Stimulated activated CD4-positive, alpha-beta T cell treated with anti-CD3 and anti-CD28 coated beads, Interleukin-4, amount 100 ng/mL, for 24 hours (primary cell): ENCODE data around the gene HDAC9.
"Not testable (repeated sequence)": the region's sequence is repeated elsewhere in the genome, so short reads cannot be mapped to it uniquely, and the experiment has no call there.

ENCODE experiments used
- DNase-seq: peaks from one replicate; pipeline ENCODE4 v3.0.0-alpha.2; 2020

Gene HDAC9

GRCh38 chr7:18903695-18904094 is 408.1 kb downstream of the HDAC9 start:
- DNase-seq: no peak

- no peak for DNase-seq
These were observed 409.9 kb downstream of the HDAC9 start for GRCh38 chr7:18905316-18905943.

DNA sequence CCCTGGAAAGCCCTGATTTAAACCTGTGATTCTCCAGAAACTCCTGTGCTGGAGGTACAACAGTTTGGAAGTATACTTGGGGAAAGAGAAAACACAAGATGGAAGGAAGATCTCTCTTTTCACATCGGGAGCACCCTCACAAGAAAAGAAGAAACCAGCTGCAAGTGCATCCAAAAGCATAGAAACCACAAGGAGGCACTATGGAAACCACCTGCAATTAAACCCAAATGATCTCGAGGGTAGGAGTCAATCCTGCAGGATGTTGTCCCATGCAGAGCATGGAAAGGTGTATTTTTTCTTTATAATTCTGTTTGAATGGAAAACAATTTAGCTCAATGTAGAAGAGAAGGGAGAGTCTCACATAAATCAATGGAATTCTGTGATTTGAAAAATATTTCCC is 411.4 kb downstream of the HDAC9 start:
- DNase-seq: no peak

DNA sequence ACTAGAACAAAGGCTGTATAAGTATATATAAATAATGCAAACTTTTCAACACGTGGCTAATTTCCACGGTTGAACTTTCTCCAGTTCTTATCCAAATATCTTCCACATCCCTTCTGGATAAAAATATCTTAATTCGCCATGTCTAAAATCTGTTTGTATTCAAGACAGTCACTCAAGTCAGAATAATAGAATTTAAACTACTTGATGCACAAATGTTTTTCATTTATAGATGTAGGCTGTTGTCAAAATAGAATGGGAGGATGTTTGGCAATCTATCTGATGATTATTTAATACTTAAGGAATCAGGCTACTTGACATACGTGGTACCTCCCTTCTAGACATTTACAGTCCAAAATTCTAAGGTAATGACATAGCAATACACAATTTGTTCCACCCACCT is 417.6 kb downstream of the HDAC9 start:
- no peak for DNase-seq

DNA sequence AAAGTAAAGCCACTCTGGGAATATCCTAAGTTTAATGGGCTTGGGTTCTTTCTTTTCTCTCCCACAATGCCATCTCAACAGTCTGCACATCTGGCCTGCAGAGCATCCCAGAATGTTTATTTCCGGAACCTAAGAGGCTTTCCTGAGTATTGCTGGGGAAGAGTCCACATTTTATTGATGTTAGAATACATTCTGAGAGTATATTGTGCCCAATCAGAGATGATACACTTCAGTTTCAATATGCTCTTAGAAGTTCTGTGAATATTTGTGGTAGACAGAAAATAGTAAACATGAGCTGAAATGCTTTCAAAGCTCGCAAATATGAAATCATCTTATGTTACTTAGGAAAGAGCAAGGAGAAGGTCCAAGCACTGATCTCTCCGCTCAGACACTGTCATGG is 421.3 kb downstream of the HDAC9 start:
- DNase-seq: no peak

- no peak for DNase-seq
These were observed 431.6 kb downstream of the HDAC9 start for GRCh38 chr7:18927134-18927533.

DNA sequence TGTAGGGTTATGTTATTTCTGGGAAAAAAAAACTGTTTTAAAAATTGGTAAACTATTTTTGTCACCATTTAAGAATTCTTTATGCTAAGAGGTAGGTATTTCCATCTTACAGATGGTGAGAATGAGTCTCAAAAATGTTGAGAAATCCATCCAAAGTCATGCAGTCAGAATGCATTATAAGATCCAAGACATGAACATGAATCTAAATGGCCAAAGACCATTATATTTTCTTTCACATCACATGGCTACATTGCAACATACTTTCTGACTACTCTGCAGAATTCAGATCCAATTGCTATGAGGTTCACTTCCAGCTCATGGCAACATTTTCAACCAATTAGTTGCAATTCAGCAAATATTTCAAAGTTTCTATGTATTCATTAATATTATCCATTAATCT is 440.7 kb downstream of the HDAC9 start:
- no peak for DNase-seq

DNA sequence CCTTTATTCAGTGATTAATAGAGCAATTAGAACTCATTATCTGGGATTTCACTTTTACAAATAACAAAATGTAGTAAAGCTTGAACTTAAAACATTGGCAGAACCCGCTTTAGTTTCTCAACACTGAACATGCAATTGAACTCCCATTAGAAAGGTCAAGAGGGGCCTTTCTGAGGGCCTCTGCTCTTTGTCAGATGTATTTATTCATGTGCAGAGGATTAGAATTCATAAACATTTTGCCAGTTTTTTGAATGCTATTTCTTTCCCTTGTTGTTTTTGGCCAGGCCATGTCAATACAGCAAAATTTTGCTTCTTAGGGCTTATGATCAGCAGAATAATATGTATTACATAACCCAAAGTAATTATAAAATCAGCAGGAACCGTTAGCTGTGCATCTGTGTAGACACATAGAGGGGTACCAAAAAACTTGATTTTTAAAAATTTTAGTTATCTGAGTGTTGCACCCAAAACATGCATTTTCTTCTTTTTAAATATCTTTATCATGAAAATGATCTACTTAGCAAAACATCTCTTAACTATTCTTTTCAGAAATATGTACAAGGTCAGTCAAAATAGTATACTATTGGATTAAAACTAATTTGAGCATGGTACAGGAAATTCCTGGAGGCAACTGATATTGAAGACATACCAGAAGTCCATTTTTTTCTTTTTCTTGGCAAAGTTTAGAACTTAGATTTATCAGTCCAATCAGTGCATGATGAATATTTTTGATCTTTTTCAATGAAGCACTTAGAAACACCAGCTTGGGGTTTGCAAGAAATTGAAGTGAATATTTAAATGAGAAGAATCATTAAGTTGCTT is 444.4 kb downstream of the HDAC9 start:
- no peak for DNase-seq

DNA sequence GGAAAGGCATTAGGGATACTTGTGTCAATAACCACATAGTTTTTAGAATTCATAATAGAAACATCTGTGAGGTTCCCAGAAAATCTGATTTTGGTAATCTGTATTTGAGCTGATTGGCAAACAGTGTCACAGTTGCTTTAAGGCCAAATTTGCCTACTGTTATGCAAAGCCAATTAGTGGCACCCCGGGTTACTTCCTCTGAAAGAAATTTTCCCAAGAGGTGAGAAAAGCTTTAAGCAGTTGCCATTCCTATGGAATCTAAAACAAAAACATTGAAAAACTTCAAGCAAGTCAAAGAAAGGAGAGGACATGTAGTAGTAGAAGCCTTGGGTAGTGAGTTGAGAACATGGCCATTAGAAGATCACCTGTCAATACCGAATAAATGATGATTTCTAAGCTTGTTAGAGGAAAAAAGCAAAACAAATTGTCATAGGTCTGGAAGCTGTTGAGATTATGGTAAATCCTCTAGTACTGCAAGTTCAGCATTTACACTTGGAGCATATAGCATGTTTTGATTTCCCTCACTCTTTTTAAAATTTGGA is 445.1 kb downstream of the HDAC9 start:
- no peak for DNase-seq

GRCh38 chr7:18941207-18941606 is 445.7 kb downstream of the HDAC9 start:
- DNase-seq: no peak

GRCh38 chr7:18948521-18948920 is 453.0 kb downstream of the HDAC9 start:
- DNase-seq: no peak

GRCh38 chr7:18952846-18953245 is 457.3 kb downstream of the HDAC9 start:
- no peak for DNase-seq

DNA sequence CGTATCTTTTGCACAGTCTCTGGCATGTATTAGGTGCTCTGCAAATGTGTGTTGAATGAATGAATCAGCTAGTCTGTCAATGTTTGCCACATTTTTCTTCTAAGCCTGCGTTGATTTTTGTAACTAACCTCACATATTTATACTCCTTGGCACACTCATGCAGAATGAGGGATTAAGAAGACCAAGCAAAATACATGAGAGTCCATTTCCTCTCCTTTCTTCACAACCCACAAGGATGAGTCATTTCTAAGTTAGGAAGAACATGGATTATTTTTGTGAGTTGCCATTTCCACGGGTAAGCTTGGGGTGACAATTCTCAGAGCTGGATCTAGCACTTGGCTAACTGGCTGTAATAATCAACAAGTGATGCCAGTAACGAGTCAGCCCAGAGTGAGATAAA is 463.1 kb downstream of the HDAC9 start:
- no peak for DNase-seq

DNA sequence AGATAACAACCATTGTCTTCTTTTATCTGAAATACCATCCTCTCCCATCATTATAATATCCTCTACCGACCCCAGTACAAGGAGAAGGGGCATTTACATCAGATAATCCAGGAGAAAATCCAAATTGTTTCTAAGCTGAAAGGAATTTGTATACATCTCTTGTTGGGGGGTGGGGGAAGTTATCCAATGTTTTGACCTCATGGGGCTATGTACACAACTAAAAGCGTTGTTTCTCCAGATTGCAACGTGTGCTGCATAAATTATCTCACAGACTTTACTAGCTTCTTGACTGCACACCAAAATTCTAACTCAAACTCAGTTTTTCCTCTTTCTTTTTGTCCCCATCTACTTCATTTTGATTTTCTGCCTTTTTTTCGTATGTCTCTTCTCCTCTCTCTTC is 465.2 kb downstream of the HDAC9 start:
- DNase-seq: no peak

GRCh38 chr7:18962031-18962430 is 466.5 kb downstream of the HDAC9 start:
- no peak for DNase-seq

DNA sequence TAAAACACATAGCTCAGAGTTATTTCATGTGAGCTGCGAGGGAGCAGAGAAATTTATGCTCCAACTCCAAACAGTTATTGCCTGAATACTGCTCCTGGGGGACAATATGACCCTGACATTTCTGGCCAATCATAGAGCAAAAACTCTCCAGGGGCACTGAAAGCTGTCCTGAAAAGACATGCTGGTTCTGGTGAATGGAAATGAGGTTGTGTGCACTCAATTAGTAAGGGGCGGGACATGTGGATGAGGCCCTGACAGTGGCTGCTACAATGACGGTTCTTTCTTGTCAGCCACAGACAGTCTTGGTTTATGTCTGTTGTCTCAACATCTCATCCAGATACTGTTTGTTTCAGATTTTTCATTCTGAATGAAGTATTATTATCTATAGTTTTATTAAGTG is 470.1 kb downstream of the HDAC9 start:
- DNase-seq: no peak

- DNase-seq: not testable (repeated sequence)
These were observed 472.2 kb downstream of the HDAC9 start for GRCh38 chr7:18967755-18968154.

- DNase-seq: no peak
These were observed 476.3 kb downstream of the HDAC9 start for GRCh38 chr7:18971839-18972238.

DNA sequence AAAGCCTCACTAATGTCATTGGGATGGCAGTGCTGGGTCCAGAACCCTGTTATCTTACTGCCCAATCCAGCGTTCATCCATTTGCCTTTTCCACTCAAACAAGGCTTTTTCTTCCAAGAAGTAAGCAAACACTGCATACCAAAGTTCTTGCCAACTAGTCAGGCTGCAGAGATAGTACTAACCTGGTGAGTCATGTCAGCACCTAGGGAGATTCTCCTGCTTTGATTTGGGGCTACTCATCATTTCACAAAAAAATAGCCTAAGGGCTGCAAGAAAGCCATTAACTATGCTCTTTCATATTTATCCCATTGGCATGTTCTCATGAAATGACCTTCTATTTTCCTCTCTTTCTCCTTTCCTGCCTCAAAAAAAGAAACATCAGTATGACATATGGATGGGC is 479.3 kb downstream of the HDAC9 start:
- no peak for DNase-seq

GRCh38 chr7:18975276-18975675 is 479.7 kb downstream of the HDAC9 start:
- no peak for DNase-seq

DNA sequence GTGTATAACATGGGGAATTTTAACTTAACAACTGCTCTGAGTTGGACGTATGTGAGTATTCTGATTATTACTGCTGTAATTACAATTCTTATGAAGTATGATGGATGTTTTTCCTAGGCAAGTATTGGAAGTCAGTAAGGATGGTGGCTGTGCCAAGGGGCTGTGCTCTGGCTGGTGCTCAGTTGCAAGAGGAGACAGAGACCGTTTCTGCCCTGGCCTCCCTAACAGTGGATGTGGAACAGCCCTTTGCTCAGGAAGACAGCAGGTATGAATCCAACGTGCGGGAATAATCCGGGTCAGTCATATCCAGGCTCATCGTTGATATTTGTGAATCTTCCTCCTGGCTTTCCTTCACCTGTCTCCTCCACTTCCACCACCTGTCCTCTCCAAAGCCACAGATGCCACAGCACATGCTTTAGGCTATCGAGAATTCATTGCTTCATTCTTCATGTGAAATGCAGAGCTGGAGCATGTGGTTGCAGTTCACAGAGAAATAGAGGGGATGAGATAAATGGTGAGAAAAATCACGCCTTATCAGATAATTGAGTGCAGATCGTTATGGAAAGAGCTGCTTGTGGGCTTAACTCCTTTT is 480.2 kb downstream of the HDAC9 start:
- DNase-seq: no peak

- no peak for DNase-seq
These were observed 481.3 kb downstream of the HDAC9 start for GRCh38 chr7:18976715-18977471.

GRCh38 chr7:18978108-18978495 is 482.6 kb downstream of the HDAC9 start:
- no peak for DNase-seq
